GM12878 (cell line): ENCODE data around the gene KCNIP2. TPM values are rescaled to one million over a fixed set of nuclear protein-coding genes. Genes with fewer than 3 reads are reported as not detected.

Experiments used
- ATF7 ChIP-seq: fragments of 450-650 bp; IDR thresholded peaks from 2 replicates; pipeline ENCODE4 v1.6.1; 2016; ENCODE audit warnings: low read depth, mild to moderate bottlenecking
- BMI1 ChIP-seq: fragments of 450-650 bp; IDR thresholded peaks from 2 replicates; pipeline ENCODE4 v1.6.1; 2016; ENCODE audit warnings: mild to moderate bottlenecking, moderate library complexity, borderline replicate concordance
- CEBPZ ChIP-seq: fragments of 150-350 bp; IDR thresholded peaks from 2 replicates; pipeline ENCODE4 v1.6.1; 2016; ENCODE audit warnings: low read depth, low read length
- CHD2 ChIP-seq: IDR thresholded peaks from 2 replicates; pipeline ENCODE4 v1.6.1; 2011; ENCODE audit warnings: low read depth, low read length, improper control_type of control experiment, borderline replicate concordance
- E2F8 ChIP-seq: fragments of 450-650 bp; IDR thresholded peaks from 2 replicates; pipeline ENCODE4 v1.6.1; 2018; ENCODE audit warnings: mild to moderate bottlenecking, low read depth, moderate library complexity; ENCODE audit not compliant: partially characterized antibody
- IKZF1 ChIP-seq: fragments of 450-650 bp; conservative IDR thresholded peaks from 2 replicates; pipeline ENCODE4 v1.6.1; 2017; ENCODE audit warnings: antibody characterized with exemption, mild to moderate bottlenecking
- IRF3 ChIP-seq: fragments of 450-650 bp; IDR thresholded peaks from 2 replicates; pipeline ENCODE4 v1.6.1; 2014; ENCODE audit warnings: mild to moderate bottlenecking
- NFIC ChIP-seq: IDR thresholded peaks from 2 replicates; pipeline ENCODE4 v1.6.1; 2012; ENCODE audit warnings: low read depth, mild to moderate bottlenecking, inconsistent platforms, low read length, moderate library complexity
- SKIL ChIP-seq: fragments of 450-650 bp; IDR thresholded peaks from 2 replicates; pipeline ENCODE4 v1.6.1; 2017; ENCODE audit warnings: mild to moderate bottlenecking, low read depth, inconsistent platforms; ENCODE audit not compliant: poor library complexity, severe bottlenecking
- SMC3 ChIP-seq: IDR thresholded peaks from 2 replicates; pipeline ENCODE4 v1.6.1; 2011; ENCODE audit warnings: low read length, improper control_type of control experiment, borderline replicate concordance
- SREBF2 ChIP-seq: IDR thresholded peaks from 2 replicates; pipeline ENCODE4 v1.6.1; 2012; ENCODE audit warnings: mild to moderate bottlenecking, low read length
- SRF ChIP-seq, 2 experiments: IDR thresholded peaks; 2 replicates each; pipeline ENCODE4 v1.6.1; 2011; ENCODE audit warnings: low read depth in 2 of 2, low read length in 2 of 2, mild to moderate bottlenecking in 1 of 2, moderate library complexity in 1 of 2
- STAT1 ChIP-seq: fragments of 450-650 bp; conservative IDR thresholded peaks from 2 replicates; pipeline ENCODE4 v1.6.1; 2014; ENCODE audit warnings: antibody characterized with exemption, mild to moderate bottlenecking
- TBL1XR1 ChIP-seq: IDR thresholded peaks from 2 replicates; pipeline ENCODE4 v1.6.1; 2012; ENCODE audit warnings: low read depth, low read length, improper control_type of control experiment
- ZNF592 ChIP-seq: fragments of 450-650 bp; IDR thresholded peaks from 2 replicates; pipeline ENCODE4 v1.6.1; 2017; ENCODE audit warnings: mild to moderate bottlenecking, moderate library complexity
- polyA plus RNA-seq, 11 experiments: library from polyadenylated mRNA; depleted of rRNA in 4 of 11; unstranded in 6 of 11; stranded (reverse) in 5 of 11; fragments of >200 nt; fragmentation: Nextera tagmentation in 4 of 11; fragmentation: Illumina TruSeq in 1 of 11; extraction: Ambion mirVana in 4 of 11; extraction: Trizol in 1 of 11; gene quantifications; 1 replicate in 1 of 11; 2 replicates in 10 of 11; pipeline versions ENCODE4 v1.2.1 to v1.2.3, GENCODE V29; 2011 to 2016; ENCODE audit warnings: inconsistent platforms in 2 of 11, missing spikeins in 2 of 11, low read depth in 1 of 11
- total RNA-seq, 4 experiments: library from RNA; depleted of rRNA in 3 of 4; stranded (reverse); fragments of >200 nt in 3 of 4; fragmentation: Illumina TruSeq in 1 of 4; extraction: Trizol in 1 of 4; gene quantifications; 2 replicates each; pipeline versions ENCODE4 v1.2.1 to v1.2.3, GENCODE V29; 2013 to 2021

Gene KCNIP2
- total and polyA plus RNA-seq, 10 of the 15 experiments (the other 5 are each of a cell fraction or from before 2014, with no cell fraction given) = 0.46 to 4.3 (median 1.7) TPM

GRCh38 chr10:101829561-101830315, 13.9 kb downstream of the KCNIP2 start (continued):
- no peak for TF ChIP-seq ZNF592
- TF ChIP-seq SKIL = peak; percentile 22
- no peak for TF ChIP-seq STAT1
- no peak for TF ChIP-seq IRF3
- TF ChIP-seq TBL1XR1 = no peak
- TF ChIP-seq SRF (IDR thresholded peaks at IDR 0.05; ENCODE audit: low read depth in 2 of 2, low read length in 2 of 2) = no peak
- no peak for TF ChIP-seq CEBPZ
- no peak for TF ChIP-seq IKZF1
- TF ChIP-seq ATF7 = peak; percentile 70
- TF ChIP-seq NFIC = no peak
- 0 out of 2 replicates have a peak, but pooled peaks have one; percentile 20 for TF ChIP-seq CHD2
- TF ChIP-seq SREBF2 = no peak
- no peak for TF ChIP-seq SMC3
- TF ChIP-seq BMI1 = no peak
- no peak for TF ChIP-seq E2F8
